GM03348 (cell line): ENCODE measurements around the gene MBL2.
A peak's percentile ranks its signal among the peaks of the same experiment; 100 is the strongest.

ENCODE experiments used
- DNase-seq: peaks from one replicate; pipeline ENCODE4 v3.0.0; 2012; ENCODE audit warnings: low spot score

The MBL2 gene

DNA sequence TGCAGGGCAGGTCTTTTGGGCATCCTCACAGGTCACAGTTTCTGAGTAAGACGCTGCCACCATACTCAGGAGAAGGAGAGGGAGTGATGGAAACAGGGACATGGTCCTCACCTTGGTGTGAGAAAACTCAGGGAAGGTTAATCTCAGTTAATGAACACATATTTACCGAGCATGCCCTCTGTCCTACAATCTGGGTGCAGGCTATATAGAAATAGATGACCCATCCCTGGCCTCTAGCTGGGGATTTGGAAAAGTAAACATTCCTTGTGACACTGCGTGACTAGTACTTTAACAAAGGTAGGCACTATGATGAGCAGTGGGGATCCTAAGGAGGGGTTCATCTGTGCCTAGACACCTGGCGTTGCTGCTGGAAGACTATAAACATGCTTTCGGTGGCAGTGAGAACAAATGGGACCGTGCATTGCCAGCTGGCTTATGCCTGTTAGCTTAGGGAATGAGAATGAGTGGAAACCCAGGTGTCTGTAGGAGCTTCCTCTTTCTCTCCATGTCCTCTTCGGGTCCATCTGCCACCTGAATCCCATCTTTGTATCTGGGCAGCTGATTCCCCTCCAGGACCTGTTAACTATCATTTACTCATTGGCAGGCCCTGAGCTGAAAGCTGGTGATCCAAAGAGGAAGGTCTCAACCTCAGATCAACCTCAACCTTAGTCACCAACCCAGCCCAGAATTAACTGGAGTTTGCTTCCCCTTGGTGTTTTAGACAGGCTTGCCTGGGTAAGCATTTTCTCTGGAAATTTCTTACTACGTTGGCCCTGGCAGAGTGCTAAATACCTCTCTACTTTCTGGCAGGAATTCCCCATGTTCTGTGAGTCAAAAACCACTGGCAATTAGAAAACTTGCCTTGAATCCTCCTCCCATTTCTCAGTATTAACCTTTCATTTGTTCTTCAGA, 794 bp downstream of the MBL2 start:
- DNase-seq, result peak; percentile 44

DNA sequence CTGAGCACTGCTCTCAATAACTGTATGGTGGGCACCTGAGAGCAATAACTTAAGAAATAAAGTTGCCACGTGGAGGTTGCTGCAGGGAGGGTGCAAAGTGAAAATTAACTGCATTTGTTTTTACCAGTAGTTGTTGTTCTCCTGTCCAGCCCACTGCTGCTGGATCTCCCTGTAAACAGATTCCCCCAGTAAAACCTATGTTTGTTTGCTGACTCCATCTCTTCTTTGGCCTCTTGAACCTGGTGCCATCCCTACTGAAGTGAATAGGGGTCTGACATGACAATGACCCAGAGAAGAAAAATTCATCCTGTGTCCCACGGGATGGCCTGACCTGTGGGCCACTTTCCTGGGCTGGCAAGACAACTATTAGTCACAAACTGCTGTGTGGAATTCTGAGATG, 1.7 kb downstream of the MBL2 start:
- DNase-seq, result no peak

DNA sequence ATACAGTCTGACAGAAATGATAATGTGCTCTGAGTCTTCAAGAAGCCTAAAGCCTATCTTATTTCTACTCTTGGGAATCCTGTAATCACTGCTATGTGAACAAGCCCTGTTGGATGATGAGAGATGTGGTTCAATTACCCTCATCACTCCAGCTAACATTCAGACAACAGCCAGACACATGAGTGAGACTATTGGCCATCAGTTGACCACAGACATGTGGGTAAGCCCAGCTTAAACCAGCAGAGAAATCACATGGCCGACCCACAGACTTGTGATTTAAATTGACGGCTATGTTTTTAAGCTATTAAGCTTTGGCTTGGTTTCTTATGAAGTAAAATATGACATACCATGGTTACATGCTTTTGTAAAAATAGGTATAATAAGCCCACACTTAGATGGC, 2.6 kb downstream of the MBL2 start:
- no peak for DNase-seq

DNA sequence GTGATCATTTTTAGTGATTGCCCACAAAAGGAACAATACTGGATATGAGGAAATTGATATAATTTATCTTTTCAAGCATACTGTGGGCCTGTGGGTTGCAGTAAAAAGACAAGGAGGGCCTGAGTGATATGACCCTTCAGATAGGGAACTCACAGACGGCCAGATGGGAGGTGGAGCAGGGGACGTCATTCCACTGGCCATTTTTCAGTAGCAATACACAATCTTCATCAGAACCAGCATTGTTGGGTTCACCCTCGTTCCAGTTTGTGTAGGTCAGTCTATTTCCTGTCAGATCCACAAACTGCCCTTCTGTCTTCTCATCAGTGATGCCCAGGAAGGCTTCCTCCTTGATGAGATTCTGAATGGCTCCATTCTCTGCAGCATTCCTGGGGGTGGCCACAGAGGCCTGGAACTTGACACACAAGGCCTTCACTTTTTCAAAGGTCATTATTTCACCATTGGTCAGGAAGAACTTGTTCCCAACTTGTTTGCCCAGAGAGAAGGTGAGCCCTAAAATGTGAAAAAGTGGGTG, 4.5 kb downstream of the MBL2 start:
- DNase-seq, result no peak

DNA sequence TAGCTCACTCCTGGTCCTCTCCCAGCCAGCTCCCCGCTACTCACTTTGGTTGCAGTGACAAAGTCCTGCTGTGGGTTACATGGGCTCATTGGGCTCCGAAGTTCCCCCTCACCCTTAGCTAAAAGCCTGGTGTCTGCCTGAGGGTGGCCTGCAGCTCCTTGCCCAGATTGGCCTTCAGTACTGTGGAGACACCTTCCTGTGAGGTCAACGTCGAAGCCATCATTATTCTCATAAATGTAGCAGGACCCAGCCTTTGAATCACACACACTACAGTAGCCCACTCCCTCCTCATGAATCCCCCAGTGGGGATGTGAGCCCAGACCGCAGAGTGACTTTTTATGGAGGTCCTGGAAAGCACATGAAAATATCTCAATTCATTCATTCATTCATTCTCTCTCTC, 10.5 kb downstream of the MBL2 start:
- DNase-seq, result no peak

DNA sequence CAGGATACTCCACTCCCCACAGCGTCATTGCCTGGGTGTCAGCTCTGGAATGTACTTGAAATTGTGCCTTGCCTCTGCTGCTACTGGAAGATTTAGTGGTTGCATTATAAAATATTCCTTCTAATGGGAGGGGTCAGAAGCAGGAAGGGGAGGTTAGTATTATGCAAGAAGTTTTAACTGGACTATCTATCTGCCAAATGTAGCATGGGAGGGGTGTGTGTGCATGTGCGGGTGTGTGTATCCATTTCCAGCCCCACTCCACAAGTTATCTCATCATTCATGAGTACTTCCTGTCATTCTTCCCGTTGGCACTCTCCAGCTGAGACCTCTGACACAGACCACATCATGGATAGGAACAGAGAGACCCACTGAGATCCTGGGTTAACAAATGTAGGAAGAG, 13.4 kb downstream of the MBL2 start:
- DNase-seq, result no peak

DNA sequence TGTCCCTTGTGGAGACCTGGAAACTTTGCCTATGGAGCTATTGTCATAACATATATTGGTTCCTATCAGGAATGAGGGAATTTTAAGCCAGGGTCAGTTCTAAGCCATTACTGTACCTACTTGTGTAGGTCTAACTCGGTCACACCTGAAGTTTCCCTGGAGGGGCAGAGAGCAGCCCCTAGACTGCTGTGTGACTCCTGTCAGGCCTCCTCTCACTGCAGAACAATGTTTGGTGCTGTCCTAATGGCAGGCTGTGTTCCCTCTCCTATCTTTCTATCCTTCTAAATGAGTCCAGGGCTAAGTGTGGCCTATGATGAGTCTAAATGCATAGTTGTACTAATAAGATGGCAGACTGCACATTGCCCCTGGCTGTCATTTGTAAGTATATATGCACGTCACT, 14.2 kb downstream of the MBL2 start:
- DNase-seq, result no peak

DNA sequence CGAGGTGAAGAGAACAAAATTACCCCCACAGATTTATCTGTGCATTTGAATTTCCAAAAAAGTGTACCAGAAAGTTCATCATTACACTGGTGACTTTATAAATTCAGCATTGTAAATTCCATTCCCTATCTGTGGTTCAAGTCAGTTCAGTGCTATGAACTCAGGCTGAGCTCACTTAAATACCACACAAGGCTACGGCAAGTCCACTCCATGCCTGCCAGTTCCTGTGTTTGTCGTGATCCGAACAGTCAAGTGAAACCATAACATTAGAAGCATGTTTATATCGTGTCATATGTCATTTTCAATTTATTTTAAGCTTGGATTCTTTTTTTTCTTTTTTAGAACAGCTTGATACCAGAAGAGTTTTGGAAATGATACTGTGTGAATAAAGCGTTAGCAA, 14.8 kb downstream of the MBL2 start:
- DNase-seq, result no peak

DNA sequence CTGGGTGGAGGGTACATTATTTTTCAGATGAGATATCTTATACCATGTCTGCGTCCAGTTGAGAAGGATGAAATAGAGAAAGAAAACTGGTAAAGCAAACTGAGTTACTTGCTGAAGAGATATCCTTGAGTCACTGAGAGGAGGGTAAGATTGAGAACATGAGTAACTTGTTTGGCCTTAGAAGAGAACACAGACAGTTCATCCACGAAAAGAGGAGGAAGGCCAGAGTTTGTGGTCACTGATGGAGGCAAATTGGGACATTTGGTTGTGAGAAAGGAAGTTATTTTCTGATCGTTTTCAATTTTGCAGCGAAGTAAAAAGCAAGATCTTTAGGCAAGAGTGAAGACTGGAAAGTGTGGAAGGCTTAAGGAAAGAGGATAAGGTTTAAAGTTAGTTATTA, 15.6 kb downstream of the MBL2 start:
- no peak for DNase-seq

DNA sequence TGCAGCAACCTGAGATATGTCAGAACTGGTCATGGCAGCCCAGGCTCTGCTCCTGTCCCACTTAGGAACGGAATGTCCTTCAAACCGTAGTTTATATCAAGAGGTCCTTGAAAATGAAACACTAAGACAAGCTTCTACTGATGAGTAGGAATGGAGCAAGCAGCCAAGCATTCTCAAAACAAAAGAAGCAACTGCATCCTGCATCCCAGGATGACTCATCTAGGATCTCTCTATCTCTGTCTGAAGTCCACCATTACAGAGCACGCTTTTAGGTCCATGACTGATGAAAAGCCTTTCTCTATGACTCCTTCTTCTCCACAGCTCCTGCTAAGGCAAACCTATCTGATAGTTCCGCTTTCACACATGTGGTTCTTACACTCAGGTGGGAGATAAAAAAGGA, 16.3 kb downstream of the MBL2 start:
- DNase-seq, result no peak

DNA sequence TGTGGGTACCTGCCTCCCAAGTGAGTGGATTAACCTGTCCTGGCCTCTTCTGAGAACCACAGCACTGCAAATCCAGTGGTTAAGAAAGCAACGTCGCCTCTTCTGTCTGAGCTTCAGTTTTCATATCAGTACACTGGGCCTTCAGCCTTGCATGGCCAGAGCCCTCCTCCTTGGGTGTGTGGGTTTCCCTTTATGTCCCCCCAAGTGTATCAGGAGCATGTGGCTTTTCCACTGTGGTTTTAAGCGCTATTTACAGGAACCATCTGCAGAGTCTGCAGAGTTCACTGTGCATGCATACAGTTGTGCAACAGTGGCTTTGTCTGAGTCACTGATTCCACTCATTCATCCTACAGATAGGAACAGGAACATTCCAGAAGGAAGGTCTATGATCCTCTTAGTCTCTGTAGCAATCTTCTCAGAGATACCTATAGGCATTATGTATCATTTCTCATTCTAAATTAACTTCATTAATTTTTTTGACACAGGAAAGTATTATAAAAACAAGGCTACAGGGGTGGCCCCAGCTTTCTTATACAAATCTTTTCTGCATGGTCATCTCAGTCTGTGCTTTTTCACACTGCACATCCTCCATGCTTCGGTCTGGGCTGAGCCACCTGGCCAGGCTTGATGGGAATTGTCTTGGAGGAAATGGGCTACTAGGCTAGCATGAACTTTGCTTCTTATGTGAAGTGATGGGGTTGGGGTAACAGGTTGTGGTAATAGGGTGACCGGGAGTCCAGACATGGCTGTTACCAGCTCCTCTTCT, 17.1 kb downstream of the MBL2 start:
- DNase-seq, result peak; percentile 74

DNA sequence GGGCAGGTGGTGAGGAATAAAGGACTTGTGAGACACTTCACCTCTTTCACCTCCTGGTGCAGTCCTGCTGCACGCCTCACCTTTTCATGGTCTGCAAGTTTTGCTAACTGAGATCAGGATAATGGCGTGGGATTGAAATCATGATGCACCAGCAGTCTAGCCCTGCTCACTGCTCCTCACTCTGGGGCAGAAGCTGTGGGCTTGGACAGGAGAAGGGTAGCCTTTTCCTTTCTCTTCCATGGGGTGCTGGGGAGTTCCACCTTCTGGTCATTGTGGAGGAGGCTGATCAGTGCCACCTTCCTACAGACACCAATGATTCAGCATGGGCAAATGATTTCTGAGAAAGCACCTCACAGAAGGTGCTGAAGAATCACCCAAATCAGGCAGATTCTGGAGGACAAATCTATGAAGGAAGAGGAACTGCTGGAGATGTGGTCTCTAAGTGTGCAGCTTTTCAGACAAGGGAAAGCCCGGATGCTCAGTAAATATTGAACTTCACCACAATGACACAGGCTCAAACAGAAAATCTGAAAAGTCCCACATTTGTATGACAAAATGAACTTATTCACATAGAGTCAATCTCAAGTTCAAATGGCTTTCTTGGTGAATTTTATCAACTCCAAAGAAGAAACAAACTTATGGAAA, 19.7 kb downstream of the MBL2 start:
- DNase-seq, result no peak

DNA sequence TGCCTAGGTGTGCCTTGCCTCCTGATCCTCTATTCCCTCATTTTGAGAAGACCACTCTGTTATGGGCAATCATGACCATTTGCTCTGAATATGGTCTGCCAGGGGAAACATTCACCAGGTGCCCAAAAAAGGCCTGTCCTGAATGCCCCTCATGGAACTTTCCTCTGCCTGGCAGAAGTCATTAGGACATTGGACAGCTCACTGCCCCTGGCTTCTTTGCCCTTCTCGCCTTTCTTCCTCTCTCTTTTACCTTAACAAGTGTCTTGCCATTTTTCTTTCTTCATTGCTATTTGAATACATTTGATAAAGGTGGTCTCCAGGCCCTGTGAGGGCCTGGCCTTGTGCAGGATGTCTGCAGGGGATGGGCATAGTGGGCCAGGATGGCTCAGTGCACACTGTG, 20.3 kb downstream of the MBL2 start:
- no peak for DNase-seq

DNA sequence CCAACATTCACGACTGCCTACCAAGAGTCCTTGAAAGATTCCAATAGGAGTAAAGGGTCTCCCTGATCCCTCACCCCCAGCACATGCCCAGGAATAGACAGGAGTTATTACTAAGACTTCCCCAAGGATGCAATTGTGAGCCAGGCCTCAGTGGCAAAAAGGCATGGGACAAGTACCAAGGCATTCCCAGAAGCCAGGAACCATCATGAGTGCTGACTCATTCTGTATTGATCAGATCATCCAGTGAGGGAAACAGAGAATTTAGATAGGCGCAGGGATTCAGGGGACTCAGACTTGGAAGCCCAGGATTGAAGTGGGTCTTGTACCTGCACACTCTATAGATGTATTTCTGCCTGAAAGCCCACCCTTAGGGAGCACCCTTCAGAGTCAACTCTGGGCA, 21.2 kb downstream of the MBL2 start:
- DNase-seq, result no peak

DNA sequence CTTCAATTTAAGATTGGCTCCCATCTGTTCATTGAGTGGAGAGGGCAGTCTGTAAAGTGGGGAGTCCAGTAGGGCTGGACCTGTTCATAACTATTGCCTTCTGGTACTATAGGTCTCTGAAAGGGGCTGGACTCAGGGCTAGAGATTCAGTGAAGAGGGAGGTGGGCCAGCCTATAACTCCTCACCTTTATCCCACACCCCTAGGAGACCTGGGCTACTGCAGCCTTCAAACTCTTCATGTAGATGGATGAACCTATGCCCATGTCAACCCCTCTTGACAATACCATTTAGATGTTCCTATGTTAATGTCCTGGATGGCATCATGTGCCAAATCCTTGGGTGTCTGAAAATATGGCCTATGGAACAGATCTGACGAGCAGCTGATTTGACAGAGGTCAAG, 22.0 kb downstream of the MBL2 start:
- DNase-seq, result no peak

DNA sequence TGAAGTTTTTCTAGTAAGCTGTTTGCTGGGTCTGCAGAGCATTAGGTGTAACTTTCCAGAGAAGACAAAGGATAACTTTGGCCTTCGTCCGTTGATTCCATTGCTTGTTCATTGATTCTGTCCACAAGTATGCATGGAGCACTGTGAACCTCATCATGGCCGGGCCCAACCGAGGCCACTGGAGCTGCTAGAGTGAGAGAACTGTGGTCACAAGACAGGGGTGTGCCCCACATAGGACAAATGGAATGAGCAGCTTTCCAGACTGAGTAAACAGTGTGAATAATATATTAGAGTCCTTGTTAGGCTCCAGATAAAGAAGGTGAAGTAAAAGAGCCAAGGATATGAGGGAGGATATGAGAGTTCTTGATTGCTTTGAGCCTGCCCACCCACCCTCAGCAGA, 24.9 kb downstream of the MBL2 start:
- no peak for DNase-seq

DNA sequence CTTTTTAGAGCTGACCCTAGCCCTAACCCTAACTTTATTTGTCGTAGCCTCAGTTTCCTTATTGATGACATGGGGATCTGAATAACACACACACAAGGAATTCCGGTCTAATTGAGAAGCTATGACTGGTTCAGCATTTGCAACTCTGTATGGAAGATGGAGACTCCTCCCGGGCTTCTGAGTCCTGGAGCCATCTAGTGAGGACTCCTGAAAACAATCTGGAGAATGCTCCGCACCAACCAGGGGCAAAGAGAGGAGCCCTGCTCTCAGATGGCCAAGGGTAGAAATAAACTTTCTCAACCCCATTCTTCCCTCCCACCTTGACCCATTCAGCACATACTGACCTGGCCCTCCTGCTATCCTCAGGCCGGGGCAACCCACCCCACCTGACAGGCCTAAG, 26.4 kb downstream of the MBL2 start:
- no peak for DNase-seq

DNA sequence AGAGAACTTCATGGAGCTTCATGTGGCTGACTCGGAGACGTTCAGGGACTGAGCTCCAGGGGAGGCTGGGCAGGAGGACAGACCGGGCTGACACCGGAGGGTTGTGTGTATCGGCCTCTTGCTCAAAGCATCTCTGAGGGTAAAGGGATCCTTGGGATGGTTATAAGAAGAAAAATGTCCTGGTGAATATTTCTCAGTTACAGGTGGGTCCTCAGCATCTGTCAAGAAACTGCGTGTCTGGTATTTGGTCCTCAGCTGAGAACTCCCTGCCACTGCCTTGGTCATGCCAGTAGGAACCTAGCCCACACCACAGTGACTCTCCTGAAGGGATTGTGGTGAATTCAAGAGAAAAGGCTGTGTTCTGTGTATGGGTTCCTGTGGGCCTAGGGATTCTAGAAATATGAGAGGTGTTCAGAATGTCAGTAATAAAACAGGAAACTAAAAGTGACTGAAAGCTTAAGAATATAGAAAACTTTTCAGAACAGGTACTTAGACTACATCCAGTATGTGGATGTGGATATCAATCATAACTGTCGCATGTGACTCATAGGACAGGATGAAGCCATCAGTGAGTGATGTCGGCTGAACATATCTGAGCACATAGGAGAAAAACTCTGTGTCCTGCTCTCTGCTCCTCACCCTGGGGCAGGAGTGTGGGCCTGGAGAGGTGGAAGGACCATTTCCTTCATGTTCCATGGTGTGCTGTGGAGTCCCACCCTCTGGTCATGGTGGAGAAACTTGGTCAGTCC, 28.4 kb downstream of the MBL2 start:
- no peak for DNase-seq

DNA sequence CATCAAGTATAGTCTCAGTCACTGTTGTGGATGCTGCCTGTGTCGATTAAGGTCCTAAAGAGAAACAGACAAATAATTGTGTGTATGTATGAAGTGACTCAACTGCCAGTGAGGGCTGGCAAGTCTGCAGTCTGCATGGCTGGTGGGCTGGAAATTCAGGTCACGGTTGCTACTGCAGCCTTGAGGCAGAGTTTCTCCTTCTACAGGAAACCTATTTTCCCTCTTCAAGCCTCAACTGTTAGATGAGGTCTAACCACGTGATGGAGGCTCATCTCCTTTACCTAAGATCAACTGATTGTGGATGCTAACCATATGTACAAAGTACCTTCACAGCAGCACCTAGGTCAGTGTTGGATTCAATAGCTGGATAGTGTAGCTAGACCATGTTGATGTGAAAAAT, 29.9 kb downstream of the MBL2 start:
- DNase-seq, result no peak

DNA sequence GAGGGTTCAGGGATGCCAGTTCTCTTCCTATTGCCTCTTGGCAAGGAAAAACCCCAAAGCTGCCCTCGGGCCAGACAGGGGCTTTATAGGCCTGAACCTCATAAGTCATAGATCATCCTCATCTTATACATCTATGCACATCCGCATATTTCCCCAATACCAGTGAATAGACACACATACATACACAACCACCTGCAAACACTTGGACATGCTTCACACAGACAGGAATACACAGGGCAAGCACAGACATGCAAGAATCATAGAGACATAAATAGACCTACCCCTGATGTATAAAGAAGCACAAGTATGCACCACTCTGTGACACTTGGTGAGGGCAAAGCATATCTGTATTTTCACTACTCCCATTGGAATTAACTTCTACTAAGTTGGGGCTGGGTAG, 30.7 kb downstream of the MBL2 start:
- no peak for DNase-seq

DNA sequence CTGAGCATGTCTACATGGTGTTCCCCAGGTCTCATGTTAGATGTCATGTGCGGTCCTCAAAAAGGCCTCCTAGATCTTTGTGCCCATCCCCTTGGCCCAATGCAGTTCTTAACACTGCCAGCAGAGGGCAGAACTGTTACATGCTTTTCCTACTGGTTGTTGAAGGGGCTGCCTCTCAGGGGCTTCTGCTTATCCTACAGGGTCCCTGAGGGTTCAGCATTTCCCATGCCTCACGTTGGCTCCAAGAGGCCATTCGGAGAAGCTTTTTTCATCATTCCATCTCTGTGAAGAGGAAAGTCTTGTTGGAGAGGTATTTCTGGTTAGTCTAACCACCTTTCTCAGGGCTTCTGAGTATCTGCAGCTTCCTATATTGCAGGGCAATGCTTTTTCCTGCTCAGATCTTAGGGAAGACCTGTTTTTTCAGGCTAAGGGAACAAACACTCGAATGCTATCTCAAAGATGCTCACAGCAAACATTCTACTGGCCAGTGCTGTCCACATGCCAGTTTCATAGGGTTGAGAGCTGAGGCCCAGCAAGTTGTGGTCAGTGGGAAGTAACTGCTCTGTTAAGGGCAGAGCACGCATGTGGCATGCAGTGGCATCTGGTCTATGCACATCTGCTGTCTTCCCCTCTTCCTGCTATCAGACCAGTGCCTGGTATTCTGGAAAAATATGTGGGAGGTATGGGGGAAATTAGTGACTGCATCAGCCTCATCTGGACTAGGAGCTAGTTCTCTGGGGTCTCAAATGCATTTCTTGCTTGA, 31.5 kb downstream of the MBL2 start:
- peak; percentile 68 for DNase-seq
